Ramos (cell line): Measurements from ENCODE around the gene NUDT4.
"Not testable (repeated sequence)": the region's sequence is repeated elsewhere in the genome, so short reads cannot be mapped to it uniquely, and the experiment has no call there.

ENCODE experiments used
- in situ Hi-C: fragments of 300-500 bp; cut with MboI; formaldehyde crosslinking; loops from one replicate; pipeline ENCODE4 v1.14.3; 2022; ENCODE audit warnings: low sequenced_read_pairs; ENCODE audit not compliant: unreplicated experiment

Gene NUDT4

DNA sequence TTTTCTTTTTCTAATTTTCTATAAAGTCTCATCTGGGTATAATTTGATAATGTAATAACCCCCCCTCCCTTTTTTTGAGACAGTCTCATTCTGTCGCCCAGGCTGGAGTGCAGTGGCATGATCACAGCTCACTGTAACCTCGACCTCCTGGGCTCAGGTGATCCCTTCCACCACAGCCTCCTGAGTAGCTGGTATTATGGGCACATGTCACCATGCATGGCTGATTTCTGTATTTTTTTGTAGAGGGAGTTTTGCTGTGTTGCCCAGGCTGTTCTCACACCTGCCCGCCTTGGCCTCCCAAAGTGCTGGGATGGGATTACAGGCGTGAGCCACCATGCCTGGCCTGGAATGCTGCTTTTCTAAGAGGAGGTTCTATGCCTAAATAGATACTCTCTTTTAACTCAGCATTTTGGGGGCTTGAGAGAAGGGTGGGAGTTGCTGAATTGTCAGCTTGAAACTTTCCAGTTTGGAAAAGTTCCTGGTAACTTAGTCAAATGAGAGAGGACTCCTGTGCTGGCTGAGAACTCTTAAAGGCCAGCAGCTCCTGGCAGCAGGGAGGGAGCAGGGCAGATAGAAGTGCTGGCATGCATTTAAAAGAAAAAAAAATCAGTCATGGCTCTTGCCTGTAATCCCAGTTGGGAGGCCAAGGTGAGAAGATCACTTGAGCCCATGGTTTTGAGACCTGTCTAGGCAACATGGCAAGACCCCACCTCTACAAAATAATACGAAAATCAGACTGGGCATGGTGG, 13.0 kb downstream of the NUDT4 start:
- in situ Hi-C loops, result loop anchor here (10.0 to 25.0 kb wide), 3 partner anchors 296 to 603 kb away; no protein-coding TSS in a partner anchor

DNA sequence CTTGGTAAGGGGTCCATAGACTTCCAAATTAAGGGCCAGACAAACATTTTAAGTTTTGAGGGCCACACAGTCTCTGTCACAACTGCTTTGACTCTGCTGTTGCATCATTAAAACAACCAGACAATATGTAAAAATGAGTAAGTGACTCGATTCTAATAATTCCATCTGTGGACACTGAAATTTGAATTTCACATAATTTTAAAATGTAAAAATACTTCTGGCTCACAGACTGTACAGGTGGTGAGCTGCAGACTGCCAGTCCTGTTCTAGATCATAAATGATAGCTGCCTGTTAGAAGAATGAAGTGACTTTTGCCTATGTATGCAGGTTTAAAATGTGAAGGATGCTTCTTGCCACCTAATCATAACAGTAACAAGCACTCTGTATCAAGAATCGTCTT, 15.7 kb downstream of the NUDT4 start:
- in situ Hi-C loops, result loop anchor here (10.0 to 25.0 kb wide), 3 partner anchors 299 to 606 kb away; no protein-coding TSS in a partner anchor

DNA sequence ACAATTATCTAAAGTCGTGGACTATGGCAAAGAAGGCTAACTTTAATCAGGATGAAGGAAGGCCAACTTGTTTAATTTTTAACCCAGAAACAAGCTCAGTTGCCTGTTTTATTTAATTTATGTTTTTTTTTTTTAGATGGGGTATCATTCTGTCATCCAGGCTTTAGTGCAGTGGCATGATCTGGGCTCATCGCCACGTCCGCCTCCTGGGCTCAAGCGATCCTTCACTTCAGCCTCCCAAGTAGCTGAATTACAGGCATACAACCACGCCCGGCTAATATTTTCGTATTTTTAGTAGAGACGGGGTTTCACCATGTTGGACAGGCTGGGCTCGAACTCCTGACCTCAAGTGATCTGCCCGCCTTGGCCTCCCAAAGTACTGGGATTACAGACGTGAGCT, 19.7 kb downstream of the NUDT4 start:
- in situ Hi-C loops, result loop anchor here (10.0 to 25.0 kb wide), 3 partner anchors 303 to 610 kb away; no protein-coding TSS in a partner anchor

DNA sequence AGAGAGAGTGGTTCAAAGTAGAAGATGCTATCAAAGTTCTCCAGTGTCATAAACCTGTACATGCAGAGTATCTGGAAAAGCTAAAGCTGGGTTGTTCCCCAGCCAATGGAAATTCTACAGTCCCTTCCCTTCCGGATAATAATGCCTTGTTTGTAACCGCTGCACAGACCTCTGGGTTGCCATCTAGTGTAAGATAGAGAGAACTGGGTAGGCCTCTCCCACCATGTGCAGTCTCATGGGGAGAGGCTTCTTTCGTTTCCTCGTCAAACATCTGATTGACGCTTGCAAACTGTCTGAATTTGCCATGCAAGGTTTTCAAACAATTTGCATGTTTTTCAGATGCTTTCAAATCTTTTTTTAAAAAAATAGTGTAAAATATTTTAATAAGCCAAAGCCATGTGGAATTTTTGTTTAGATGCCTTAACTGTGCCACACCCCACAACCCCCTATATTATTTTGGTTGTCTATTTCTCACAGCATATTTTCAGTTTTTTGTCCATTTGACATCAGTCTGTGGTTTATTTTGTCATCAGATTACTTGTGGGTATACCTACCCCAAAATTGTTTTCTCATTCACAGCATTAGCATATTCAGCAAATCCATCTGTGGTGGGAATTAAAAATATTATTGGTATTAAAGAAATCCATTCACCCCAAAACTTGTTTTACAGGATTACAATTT, 21.6 kb downstream of the NUDT4 start:
- in situ Hi-C loops, result loop anchor here (10.0 to 25.0 kb wide), 3 partner anchors 305 to 612 kb away; no protein-coding TSS in a partner anchor

DNA sequence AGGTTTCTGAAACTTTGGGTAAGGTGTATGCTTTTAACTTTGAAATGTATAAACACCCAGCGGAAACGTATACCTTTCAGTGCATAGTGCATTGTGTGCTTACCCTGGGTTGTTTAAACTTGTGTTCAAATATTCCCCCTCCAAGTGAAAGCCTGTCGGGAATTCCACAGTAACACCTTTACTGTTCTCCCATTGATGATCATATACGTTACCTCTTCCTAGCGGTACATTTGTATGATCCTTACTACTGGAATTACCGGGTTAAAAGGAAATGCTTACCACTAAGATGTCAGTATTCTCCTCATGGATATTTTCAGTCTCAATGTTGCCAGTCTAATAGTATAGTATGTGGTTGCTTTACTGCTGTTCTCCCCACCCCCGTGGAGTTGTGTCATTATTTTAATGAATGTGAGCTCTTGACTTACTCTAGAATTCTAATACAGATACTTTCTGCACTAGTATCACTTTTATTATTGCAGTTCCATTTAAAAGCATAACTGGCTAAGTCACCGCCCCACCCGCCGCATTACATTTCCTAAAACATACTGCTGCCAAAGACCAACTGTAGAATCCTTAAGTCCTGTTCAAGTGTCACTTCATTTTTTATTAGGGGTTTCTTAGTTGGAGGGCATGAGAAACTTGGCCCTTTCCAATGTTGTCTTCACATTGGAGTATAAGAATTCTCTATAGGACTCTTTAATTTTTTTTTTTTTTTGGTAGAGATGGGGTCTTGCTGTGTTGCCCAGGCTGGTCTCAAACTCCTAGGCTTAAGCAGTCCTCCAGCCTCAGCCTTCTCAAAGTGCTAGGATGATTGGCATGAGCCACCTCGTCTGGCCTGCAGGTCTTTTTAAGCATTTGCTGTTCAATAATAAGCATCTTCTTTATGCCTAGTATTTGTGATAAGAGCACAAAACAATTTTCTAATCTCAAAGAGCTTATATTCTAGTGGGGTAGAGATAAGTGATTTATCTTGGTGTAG, 24.9 kb downstream of the NUDT4 start:
- in situ Hi-C loops, result no loop called here

DNA sequence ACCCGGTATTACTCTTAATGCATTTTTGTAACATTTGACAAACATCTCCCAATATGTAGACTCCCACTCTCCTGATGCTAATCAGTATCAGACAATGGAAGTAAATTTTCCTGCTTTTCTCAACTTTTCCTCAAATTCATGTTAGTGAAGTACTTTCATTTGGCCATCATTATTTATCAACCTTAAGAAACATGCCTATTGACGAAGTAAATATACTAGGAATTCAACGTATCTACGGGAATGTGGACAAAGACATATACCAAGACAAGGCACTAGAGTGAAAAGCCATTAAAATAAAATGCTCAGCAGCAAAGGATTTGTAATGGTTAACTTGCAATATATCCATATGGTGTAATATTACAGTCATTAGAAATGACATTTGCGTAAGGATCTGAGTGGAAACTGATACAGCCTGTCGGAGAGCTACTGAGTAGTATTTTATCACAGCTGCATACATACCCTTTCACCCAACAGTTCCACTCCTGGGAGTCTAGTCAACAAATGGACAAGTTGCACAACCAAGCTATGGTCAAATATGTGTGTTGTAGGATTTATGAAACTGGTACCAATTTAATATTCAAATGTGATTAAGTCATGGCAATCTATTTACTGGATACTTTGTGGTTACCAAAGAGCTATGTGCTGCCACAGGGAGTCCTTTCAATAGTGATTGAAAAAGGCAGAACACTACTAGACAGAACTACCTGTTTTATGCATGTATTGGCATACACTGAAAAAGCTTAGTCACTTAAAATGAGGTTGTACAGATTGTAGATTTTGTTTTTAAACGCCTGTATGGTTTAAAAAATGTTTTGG, 26.5 kb downstream of the NUDT4 start:
- in situ Hi-C loops, result no loop called here

DNA sequence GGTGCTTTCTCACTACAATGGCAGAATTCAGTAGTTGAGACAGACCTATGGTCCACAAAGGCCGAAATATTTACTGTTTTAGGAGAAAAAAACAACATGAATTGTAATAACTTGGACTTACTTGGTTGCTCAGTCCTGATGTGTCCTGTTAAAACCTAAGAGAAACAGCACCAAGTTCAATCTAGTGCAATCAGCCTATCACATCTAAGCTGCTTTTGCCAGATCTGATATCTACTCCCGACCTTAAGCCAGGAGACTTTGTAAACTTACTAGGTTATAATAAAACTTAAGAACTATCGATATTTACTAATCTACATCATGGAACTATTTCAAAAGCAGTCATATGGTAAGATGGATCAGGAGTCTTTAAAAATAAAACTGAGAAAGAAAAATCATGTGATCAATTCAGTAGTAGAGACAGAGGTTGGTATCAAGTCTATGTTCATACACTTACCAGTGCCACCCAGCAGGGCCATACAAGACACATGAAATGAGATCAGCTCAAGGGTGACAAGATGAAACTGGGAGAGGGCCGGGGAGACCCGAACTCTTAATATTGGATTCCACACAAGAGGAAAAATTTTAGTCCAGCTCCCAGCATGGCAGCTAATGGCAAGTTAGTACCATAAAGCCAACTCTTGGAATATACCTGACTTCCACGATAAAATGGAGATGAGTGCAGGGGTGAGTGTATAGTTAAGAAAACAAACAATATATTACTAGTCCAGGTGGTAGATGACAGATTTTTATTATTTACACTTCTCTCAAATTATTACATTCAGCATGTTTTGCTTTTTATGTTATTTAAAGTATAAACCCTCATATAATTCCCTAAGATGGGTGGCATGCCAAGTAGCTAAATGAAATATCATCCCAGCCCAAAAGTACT, 27.5 kb downstream of the NUDT4 start:
- in situ Hi-C loops, result no loop called here

DNA sequence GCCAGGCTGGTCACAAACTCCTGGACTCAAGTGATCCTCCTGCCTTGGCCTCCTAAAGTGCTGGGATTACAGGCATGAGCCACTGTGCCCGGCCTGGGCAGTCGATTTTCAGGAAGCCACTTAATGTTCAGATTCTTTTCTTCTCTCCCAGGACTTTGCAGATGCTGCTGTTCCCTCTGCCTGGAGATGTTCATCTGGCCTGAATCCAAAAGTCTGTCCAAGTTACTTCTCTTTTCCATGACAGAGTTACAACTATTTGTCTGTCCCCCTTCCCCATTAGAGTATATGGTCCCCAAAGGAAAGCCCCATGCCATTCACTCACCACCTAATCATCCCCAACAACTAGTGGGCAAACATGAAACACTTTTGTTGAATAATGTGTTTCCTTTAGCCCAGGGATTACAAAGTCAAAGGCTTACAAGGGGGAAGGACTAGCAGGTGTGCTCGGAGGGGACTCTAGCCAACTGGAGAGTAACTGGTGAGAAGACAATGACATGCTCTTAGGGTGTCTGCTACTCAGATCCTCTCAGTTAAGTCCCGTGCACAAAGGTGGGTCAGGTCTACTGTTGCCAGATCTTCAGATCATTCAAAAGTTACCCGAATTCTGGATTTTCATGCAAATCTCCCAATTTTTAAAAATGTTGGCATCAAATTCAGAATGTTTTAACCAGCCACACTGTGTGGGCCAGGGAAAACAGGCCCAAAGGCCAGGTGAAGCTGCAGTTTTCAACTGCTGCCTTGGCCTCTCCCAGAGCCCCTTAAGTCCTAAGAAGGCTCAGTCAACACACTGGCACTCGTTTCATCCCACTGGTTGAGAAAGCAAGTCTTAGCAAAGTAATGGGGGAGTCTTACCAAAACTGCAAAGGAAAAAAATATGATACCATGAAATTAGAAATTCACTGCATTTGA, 29.6 kb downstream of the NUDT4 start:
- in situ Hi-C loops, result no loop called here

DNA sequence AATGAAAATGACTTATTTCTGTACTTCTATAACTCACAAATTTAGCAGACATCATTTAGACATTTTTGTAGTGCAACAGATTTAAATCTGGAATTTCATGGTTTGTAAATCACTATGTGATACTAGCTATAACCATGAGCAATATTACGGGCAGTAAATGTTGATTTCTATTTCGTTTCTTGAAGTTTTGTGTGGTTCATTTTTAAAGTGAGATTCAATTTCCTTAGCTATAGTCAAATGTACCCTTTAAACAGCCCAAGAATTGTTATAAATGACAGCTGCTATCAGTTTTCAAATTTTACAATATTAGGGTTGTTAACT, 30.2 kb downstream of the NUDT4 start:
- in situ Hi-C loops, result no loop called here

DNA sequence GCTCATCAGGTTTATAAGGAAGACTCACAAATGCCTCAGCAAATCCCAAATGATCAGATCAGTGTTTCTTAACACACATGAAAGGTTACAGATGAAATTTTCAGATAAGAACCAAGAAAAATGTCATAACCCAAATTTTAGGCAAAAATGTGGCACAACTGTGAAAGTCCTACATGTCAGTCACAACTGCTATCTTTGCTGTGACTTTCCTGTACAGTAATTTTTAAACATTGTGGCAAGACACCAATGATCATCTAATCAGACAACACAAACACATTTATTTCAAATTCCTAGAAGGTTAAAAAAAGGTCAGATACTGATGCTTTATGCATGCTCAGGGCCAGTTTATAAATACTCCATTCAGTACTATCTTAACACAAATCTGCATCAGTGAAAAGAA, 31.1 kb downstream of the NUDT4 start:
- in situ Hi-C loops, result no loop called here

DNA sequence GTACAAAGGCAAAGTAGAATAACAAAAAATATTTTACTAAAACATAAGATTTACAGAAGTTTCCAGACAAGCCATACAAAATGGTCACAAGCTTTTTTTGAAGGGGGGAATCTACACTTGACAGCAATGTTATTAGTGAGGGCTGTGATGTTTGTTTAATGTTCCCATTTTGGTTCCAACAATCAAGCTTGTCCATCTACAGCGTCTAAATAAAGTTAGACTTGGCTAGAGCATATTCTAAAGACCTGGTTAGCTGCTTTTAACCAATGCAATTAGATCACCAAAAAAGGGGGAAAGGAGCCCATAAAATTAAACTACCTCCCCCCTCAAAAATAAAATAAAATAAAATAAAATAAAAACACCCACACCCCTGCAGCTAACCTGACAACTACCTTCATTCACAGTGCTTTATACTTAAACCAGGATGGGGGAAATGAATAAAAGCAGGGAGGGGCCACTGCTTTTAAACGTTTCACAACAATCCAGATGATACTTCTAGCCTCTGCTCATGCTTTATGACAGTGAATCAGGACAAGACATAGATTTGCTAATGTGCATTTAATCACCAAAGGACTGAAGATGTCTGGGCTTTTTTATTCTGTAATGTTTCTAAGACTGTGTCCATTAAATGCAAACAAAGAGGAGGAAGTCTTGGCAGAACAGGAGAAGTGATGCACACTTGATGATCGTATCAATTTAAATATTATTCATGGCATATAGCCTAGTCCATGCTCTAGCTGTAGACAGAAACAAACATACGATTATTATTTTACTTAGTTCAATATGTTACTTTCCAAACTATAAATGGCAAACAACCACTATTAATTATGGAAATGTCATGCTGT, 31.8 kb downstream of the NUDT4 start:
- in situ Hi-C loops, result not testable (repeated sequence)

DNA sequence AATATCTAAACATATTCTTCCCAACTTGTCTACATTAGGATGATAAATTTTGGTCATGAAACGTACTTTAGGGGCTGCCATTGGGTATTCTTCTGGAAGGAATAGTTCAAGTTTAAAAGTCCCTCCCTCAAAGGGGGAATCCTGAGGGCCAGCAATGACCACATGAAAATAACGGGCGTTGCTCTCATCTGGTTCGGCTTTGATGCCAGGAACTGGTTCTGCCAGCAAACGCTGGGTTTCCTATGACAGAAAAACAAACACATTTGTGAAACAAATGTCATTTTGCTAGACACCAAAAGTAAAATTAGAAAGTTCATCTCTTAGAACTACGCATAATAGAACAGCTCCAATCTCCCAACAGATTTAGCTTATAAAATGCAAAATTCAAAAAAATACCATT, 33.3 kb downstream of the NUDT4 start:
- in situ Hi-C loops, result not testable (repeated sequence)

DNA sequence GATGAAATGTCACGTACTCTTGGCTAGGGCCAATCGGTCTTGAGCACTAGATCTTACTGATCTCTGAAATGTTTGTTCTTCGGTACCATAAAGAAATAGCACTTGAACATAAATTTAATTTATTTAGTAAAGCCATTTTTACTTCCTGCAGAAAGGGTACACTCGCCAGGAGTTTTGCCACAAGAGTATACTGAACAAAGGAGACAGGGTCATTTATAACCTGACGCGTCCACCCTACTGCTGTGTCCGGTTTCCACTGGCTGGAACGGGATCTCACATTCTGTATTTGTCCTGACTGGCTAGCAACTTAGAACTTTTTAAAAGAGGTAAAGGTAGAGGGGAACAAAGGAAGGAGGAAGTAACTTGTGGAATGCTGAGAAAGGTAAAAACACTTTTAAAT, 34.7 kb downstream of the NUDT4 start:
- in situ Hi-C loops, result not testable (repeated sequence)

DNA sequence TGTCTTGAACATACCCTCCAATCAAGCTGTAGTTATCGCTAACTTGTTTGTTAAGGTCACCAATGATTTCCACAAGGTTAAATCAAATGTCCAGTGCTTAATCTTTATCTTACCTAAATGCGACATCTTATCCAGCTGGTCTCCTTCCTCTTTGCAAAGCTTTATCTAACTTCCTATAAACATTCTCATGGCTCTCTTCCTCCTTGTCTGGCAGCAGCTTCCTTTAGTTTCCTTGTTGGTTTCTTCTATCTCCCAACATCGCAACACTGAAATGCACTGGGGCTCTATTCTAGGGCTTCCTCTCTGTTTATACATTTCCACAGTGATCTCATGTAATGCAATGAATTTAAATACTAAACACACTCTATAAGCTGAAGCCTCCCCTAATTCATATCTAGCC, 35.3 kb downstream of the NUDT4 start:
- in situ Hi-C loops, result no loop called here

DNA sequence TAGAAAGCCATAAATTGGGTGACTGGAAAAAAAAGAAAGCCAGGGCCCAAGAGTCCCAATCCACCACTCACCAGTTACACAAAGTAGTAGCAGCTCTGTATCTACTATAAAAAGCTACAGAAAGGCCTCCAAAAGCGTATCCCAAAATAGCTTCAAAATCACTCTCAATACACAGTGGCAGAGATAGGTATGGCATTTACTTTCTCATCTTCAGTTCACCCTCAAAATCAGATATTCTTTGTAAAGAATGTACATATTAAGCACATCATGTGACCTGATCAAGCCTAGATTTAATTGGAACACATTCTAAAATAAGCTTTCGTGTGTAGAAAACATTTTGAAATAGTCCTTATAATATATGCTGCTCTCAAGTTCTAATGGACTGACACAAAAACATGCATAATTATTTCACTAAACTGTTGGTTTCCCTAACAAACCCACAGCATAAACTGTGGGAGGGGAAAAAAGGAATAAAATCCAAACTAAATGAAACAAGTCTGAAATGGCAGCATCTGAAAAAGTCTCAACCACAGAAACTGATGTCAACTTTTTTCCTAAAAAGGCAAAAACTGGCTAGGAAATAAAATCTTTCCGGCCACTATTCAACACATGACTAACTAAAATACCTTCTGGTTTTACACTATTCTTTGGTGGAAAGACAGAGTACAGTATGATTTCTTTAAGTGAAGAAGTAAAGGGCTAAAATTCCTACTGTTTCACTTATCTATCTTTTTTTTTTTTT, 38.2 kb downstream of the NUDT4 start:
- in situ Hi-C loops, result no loop called here

DNA sequence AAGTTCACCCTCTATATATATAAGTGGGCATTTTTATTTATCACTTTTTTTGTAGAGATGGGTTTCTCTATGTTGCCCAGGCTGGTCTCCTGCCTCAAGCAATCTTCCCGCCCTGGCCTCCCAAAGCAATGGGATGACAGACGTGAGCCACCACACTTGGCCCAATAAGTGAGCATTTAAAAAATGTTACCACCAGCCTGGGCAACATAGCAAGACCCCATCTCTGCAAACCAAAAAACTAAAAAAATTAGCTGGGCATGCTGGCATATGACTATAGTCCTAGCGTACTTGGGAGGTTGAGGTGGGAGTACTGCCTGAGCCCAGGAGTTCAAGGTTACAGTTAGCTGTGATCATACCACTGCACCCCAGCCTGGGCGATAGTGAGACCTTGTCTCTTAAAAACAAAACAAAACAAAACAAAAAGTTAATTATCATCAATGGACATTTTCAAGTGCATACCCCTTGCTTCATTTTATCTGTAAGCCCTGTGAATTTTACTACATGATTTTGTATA, 40.3 kb downstream of the NUDT4 start:
- in situ Hi-C loops, result no loop called here
